K562 treated with DMSO at 1 percent for 48 hours (cell line): ENCODE results near the gene FOXP4. TPM values are rescaled to one million over a fixed set of nuclear protein-coding genes. Genes with fewer than 3 reads are reported as not detected.

Source experiments
- total RNA-seq: library from RNA; unstranded; fragments of 300-600 nt; gene quantifications from 2 replicates; pipeline ENCODE4 v1.2.3, GENCODE V29; 2022; ENCODE audit warnings: low replicate concordance; ENCODE audit errors: extremely low read depth

Gene FOXP4, protein sequence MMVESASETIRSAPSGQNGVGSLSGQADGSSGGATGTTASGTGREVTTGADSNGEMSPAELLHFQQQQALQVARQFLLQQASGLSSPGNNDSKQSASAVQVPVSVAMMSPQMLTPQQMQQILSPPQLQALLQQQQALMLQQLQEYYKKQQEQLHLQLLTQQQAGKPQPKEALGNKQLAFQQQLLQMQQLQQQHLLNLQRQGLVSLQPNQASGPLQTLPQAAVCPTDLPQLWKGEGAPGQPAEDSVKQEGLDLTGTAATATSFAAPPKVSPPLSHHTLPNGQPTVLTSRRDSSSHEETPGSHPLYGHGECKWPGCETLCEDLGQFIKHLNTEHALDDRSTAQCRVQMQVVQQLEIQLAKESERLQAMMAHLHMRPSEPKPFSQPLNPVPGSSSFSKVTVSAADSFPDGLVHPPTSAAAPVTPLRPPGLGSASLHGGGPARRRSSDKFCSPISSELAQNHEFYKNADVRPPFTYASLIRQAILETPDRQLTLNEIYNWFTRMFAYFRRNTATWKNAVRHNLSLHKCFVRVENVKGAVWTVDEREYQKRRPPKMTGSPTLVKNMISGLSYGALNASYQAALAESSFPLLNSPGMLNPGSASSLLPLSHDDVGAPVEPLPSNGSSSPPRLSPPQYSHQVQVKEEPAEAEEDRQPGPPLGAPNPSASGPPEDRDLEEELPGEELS
- not detected in 2 replicates for total RNA-seq

DNA sequence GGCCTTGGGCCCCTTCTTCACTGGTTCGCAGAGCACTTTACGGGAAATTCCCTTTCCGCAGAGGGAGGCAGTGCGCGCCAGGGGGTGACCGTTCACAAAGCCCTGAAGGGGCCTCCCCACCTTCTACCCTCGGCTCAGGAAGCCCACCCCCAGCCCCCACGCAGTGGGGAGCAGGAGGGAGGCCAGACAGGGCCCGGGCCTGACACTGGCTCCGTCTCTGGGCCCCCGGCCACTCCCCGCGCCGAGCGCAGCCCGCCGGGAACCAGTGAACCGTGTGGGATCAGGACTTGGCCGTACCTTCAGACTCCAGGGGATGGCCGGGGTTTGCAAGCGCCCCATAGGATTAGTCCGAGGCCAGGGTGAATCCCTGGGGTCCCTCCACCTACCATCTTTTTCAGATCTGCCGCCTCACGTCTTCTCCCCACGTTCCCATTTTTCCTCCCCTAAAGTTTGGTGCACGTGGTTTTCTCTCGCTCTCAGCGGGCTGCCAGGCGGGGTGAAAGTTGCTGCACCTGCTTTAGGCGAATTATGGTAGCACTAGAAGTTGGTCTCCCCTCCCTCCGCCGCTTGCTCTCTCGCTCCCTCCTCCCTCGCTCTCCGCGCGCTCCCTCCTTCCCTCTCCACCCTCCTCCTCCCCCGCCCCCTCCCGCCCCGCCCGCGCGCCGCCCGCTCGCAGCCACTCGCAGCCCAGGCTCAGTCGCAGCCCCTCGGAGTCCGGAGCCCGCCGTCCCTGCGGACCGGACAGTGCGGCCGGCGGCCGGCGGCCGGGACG lies at the start of gene FOXP4:
TSS of gene FOXP4 (plus strand) at position 679 of the 772 bp plus-strand sequence. CDS start 19,380 bp downstream, outside the sequence.

DNA sequence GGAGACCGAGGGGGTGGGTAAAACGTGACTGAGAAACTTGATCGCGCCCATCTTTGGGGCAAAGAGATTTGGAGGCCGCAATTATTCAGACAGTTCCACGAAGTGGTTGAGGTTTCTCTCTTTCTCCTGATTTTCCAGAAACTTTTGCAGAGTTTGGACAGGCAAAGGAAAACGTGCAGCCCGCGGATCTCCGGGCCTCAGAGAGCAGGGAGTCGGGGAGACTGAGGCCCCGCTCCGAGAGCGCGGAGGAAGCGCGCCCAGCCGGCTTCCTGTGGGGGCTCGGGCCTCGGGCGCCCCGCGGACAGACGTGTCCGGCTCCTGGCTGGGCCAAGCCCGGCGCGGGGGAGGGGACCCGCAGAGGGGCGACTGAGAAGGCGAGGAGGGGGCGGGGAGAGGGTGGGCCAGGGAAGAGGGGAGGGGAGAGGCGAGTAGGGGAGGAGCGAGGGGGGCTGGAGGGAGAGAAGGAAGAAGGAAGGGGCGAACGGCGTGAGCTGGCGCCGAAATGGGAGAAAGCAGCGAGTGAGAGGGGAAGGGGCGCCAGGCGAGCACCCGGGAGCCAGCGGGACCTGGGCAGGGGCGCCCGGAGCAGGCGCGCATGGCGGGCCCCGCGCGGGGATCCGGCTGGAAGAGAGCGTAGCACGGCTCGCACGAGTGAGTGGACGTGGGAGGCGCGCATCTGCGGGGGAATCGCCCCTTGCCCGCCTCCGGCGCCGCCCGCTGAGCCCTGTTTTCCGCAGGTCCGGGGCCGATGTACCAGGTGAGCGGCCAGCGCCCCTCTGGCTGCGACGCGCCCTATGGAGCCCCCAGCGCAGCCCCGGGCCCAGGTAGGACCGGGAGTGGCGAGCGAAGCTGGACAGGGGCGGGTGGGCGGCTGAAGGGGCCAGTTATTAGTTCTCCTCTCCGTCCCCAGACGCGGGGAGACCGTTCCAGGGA lies 92.1 kb downstream of the FOXP4 start, which contains the start of gene MDFI:
TSS of gene MDFI (plus strand) at position 467 of the 933 bp plus-strand sequence. CDS start at position 749, 282 bp downstream.

Other genes with a start within 250 kb of the FOXP4 start
- gene NCR2, start 210.8 kb upstream of the FOXP4 start, total RNA-seq: not detected in 2 replicates
- not detected in 2 replicates for gene MDFI, start 92.1 kb downstream of the FOXP4 start, total RNA-seq
- not detected in 2 replicates for gene TFEB, start 189.2 kb downstream of the FOXP4 start, total RNA-seq
- gene PGC, start 201.0 kb downstream of the FOXP4 start, total RNA-seq: not detected in 2 replicates
- gene FRS3, start 233.5 kb downstream of the FOXP4 start, total RNA-seq: not detected in 2 replicates
- not detected in 2 replicates for gene PRICKLE4, start 234.4 kb downstream of the FOXP4 start, total RNA-seq
- not detected in 2 replicates for gene TOMM6, start 241.3 kb downstream of the FOXP4 start, total RNA-seq